Testis (tissue), 3 donors: ENCODE measurements around the gene CADPS2. TPM values are rescaled to one million over a fixed set of nuclear protein-coding genes. Genes with fewer than 3 reads are reported as not detected.

Source experiments
- DNase-seq: peaks from one replicate; pipeline ENCODE4 v3.0.0-alpha.2; 2019
- H3K27ac ChIP-seq, 2 donors: fragments of 200-600 bp; sonication (generic); one replicate each; pipeline ENCODE4 v1.5.1; 2019
- H3K27me3 ChIP-seq: fragments of 200-600 bp; sonication (generic); one replicate; pipeline ENCODE4 v1.5.1; 2019
- H3K36me3 ChIP-seq: fragments of 200-600 bp; sonication (generic); one replicate; pipeline ENCODE4 v1.5.1; 2017; ENCODE audit warnings: low read depth; ENCODE audit errors: missing control alignments
- H3K4me1 ChIP-seq: fragments of 200-600 bp; sonication (generic); one replicate; pipeline ENCODE4 v1.5.1; 2019
- H3K4me3 ChIP-seq, 2 donors: fragments of 200-600 bp; sonication (generic); one replicate each; pipeline ENCODE4 v1.5.1; 2017 to 2019
- H3K9me3 ChIP-seq: fragments of 200-600 bp; sonication (generic); one replicate; pipeline ENCODE4 v1.5.1; 2017
- CTCF ChIP-seq, 3 experiments: fragments of 450-650 bp in 2 of 3; fragments of 200-600 bp in 1 of 3; sonication (generic) in 1 of 3; IDR thresholded peaks; one replicate each; pipeline ENCODE4 v1.5.1; 2016 to 2019; ENCODE audit warnings: antibody characterized with exemption in 3 of 3, mild to moderate bottlenecking in 2 of 3, moderate library complexity in 1 of 3
- POLR2A ChIP-seq: fragments of 450-650 bp; IDR thresholded peaks from one replicate; pipeline ENCODE4 v1.6.1; 2017; ENCODE audit warnings: antibody characterized with exemption, mild to moderate bottlenecking, moderate library complexity
- WGBS, 2 donors: methylation state at CpG; one replicate each; pipeline ENCODE4 v1.1.5; 2018; 5-methylcytosine and 5-hydroxymethylcytosine counted together
- intact Hi-C: fragments of 100-400 bp; cut with DNase I; formaldehyde crosslinking; loops from one replicate; pipeline ENCODE4 v1.15.1; 2023; ENCODE audit warnings: low total_unique reads
- polyA plus RNA-seq: library from polyadenylated mRNA; stranded (reverse); fragments of 350-450 nt; fragmentation: Illumina TruSeq; extraction: RNeasy Lipid Tissue Mini Kit (QIAGEN cat#74804); gene quantifications from one replicate; pipeline ENCODE4 v1.2.3, GENCODE V29; 2014; ENCODE audit warnings: low read depth, low replicate concordance; ENCODE audit not compliant: insufficient read depth
- total RNA-seq, 2 donors: library from RNA; depleted of rRNA; stranded (reverse); fragments of >200 nt; gene quantifications; one replicate each; pipeline ENCODE4 v1.2.3, GENCODE V29; 2016

The CADPS2 gene
- total and polyA plus RNA-seq, 3 donors from 2014 or later, result 6.0 to 9.9 (median 9.3) TPM

DNA sequence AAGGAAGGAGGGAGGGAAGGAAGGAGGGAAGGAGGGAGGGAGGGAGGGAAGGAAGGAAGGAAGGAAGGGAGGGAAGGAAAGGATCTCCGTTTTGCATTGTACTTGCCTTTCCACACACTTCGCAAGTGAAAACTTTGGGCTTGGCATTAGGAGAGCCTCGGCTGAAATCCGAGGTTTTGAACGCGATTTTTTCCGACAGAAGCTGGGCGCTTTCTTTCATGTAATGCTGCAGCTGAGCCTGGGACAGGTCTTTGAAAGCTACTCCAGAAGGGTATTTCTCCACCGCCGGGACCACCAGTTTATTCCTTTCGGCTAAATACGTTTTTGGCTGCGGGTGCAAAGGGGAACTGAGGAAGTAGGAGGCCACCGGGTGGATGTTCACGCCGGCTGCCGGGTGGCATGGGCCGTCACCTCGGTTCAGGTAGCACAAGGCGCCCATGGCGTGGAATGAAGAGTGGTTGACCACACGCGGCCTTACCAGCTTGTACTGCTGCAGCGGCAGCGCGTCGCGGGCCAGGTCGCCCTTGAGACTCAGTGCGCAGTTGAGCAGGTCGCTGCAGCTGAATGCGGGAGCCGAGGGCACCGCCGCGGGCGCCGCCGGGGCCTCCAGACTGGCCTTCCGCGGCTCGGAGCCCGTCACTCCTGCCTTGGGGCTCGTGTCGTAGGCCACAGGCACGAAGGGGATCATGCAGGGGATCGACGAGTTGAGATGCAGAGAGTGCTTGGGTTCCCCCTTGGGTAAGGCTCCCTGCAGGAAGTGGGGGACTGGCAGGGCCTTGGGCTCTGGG is 582.5 kb downstream of the CADPS2 start:
- peak overlapping the region in 1 of 2 donors; percentile 4 for H3K4me3 ChIP-seq
- TF ChIP-seq POLR2A (no peak), CTCF (IDR thresholded peaks at IDR 0.05) (no peak)
- H3K36me3 ChIP-seq, result no peaks in the 10 kb centered on the region
- intact Hi-C loops, result no loop called here
- DNase-seq, result no peak
- peaks cover 11% of the 10 kb centered on the region for H3K27me3 ChIP-seq
- peaks cover 12% of the 10 kb centered on the region for H3K4me1 ChIP-seq
- no peaks in the 10 kb centered on the region for H3K9me3 ChIP-seq
- WGBS, 2 donors, result 12 to 13% methylated on average over 24 to 26 of the region's 48 CpGs
- H3K27ac ChIP-seq, result no peak overlapping the region

GRCh38 chr7:122302761-122303530 is 583.3 kb downstream of the CADPS2 start:
- no peak overlapping the region for H3K27ac ChIP-seq
- TF ChIP-seq CTCF (IDR thresholded peaks at IDR 0.05) (no peak), POLR2A (no peak)
- no peaks in the 10 kb centered on the region for H3K36me3 ChIP-seq
- H3K9me3 ChIP-seq, result no peaks in the 10 kb centered on the region
- intact Hi-C loops, result no loop called here
- DNase-seq, result no peak
- 15 to 21% methylated on average over 16 of the region's 16 CpGs for WGBS, 2 donors
- peaks cover 12% of the 10 kb centered on the region for H3K4me1 ChIP-seq
- H3K4me3 ChIP-seq, result no peak overlapping the region
- peaks cover 11% of the 10 kb centered on the region for H3K27me3 ChIP-seq

DNA sequence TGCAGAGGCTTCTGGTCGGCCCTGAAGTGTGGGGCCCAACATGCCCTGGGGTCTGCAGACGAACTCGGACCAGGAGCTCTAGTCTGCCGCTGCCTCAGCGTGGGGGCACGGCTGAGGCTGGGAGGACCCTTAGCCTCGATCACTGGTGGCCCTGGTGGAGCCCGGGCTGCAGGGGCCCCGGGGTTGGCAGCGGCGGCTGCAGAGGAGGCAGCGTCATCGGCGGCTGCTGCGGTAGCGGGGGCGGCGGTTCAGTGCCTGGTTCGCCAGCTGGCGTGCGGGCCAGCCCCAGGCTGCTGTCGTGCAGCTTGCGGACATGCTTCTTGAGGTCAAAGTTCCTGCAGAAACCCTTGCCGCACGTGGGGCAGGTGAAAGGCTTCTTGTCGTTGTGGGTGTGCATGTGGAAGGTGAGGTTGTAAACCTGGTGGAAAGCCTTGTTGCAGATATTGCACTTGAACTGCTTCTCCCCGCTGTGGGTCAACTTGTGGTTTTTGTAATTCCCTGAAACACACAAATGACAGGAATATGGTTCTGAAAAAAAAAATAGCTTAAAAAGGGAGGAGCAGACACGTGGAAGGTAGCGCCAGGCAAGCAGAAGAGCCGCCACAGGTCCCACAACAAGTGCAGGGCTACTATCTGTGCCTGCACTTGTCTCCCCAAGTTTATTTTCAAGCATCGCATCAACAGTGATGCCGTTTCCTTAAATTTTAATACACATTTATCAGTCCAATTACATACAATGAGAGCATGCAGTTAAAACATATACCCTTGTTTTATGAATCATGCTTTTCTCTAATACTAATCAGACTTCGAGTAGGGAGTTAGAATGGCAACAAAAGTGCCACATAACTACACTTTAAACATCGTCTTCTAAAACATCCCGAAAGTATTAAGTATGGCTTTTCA is 584.2 kb downstream of the CADPS2 start:
- DNase-seq, result no peak
- WGBS, 2 donors, result 15 to 24% methylated on average over 33 to 35 of the region's 35 CpGs
- Histone ChIP-seq H3K36me3 (no peaks in the 10 kb centered on the region), H3K9me3 (no peaks in the 10 kb centered on the region), H3K27me3 (peaks cover 11% of the 10 kb centered on the region), H3K4me1 (peaks cover 12% of the 10 kb centered on the region), H3K4me3 (no peak overlapping the region), H3K27ac (no peak overlapping the region)
- intact Hi-C loops, result no loop called here
- TF ChIP-seq POLR2A (no peak), CTCF (IDR thresholded peaks at IDR 0.05) (no peak)

GRCh38 chr7:122300956-122301833 is 585.1 kb downstream of the CADPS2 start:
- 22 to 29% methylated on average over 11 of the region's 11 CpGs for WGBS, 2 donors
- H3K4me3 ChIP-seq, result no peak overlapping the region
- no peaks in the 10 kb centered on the region for H3K36me3 ChIP-seq
- intact Hi-C loops, result no loop called here
- H3K9me3 ChIP-seq, result no peaks in the 10 kb centered on the region
- peaks cover 12% of the 10 kb centered on the region for H3K4me1 ChIP-seq
- no peak for DNase-seq
- H3K27ac ChIP-seq, result no peak overlapping the region
- H3K27me3 ChIP-seq, result peaks cover 11% of the 10 kb centered on the region
- no peak for TF ChIP-seq CTCF (IDR thresholded peaks at IDR 0.05)
- no peak for TF ChIP-seq POLR2A
